HG03457 (cell line): ENCODE results near the gene REPIN1.
A peak's percentile ranks its signal among the peaks of the same experiment; 100 is the strongest.
"Not testable (repeated sequence)": the region's sequence is repeated elsewhere in the genome, so short reads cannot be mapped to it uniquely, and the experiment has no call there.

Experiments used
- ATAC-seq: cut with Tn5 transposase; IDR thresholded peaks from one replicate; pipeline ENCODE4 v1.9.1; 2021; ENCODE audit warnings: moderate number of reproducible peaks; ENCODE audit not compliant: unreplicated experiment

REPIN1 gene

GRCh38 chr7:150374472-150374871 is 5.8 kb downstream of the REPIN1 start:
- ATAC-seq: no peak

- no peak for ATAC-seq
Observed at GRCh38 chr7:150375662-150376521, 7.3 kb downstream of the REPIN1 start.

GRCh38 chr7:150376560-150376959 is 7.9 kb downstream of the REPIN1 start:
- no peak for ATAC-seq

- ATAC-seq: no peak
Observed at GRCh38 chr7:150377196-150377595, 8.6 kb downstream of the REPIN1 start.

DNA sequence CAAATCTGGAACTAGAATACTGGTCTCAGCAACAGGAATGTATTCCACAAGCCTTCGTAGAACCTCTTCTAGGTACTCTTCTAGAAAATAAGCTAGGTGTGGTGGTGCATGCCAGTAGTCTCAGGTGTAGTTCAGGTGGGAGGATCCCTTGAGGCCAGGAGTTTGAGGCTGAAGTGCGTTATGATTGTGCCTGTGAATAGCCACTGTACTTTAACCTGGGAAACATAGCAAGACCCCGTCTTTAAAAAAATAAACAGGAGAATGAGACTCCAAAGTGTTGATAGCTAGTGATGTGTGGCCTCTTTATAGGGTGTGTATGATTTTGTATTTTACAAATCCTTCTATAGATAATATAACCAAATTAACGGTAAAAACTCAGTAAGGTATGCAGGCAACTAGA is 9.0 kb downstream of the REPIN1 start:
- ATAC-seq: no peak

DNA sequence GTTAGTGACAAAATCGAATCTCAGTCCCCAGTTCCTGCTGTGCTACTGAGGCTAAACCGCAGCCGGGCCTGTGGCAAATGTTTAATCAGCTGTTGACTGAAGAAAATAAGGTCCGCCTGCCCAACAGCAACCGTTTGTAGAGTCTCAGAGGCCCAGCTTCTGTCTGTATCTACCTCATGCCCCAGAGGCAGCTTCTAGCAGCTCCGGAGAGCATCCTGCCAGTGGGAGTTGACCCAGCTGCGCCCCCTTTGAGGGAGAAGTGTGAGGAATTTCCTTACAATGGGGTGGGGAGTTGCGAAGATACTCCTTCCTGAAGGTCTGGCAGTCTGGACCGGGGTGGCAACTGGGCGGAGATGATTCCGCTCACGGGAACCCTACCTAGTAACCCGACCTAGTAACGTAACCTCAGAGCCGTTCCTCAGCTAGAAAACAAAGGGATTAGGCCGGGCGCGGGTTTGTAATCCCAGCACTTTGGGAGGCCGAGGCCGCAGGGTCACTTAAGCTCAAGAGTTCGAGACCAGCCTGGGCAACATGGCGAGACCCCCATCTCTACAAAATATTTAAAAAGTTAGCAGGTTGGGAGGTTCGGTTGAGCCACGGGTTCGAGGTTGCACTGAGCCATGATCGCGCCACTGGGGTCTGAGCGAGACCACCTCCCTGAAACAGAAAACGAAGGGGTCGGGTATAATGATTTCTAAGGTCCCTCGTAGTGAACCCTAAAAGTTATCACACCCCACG is 9.7 kb downstream of the REPIN1 start:
- peak; percentile 20 for ATAC-seq

GRCh38 chr7:150378853-150379440 is 10.3 kb downstream of the REPIN1 start, which contains the start of gene ZNF775:
Gene ZNF775 (plus strand): TSS chr7:150379330. CDS start chr7:150388471, 9,141 bp downstream.
- ATAC-seq: peak; percentile 61

GRCh38 chr7:150379441-150380379 is 11.1 kb downstream of the REPIN1 start:
- ATAC-seq: no peak

GRCh38 chr7:150380463-150380862 is 11.8 kb downstream of the REPIN1 start:
- no peak for ATAC-seq

- ATAC-seq: no peak
Observed at GRCh38 chr7:150381096-150381495, 12.5 kb downstream of the REPIN1 start.

DNA sequence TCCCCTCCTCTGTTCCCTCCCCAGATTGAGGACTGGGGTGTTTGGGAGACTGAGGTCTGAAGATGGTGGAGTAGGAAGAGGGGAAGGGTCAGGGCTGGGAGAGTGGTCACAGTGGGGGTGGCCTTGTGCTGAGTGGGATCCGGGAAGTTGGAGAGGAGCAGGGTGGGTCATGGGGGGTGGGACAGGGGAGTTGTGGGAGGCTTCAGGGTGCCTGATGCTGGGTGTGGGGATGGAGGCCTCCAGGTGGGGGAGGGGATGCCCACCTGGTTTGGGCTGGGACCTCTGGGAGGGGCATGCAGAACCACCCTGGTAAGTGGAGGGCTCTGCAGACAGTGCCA is 13.1 kb downstream of the REPIN1 start:
- ATAC-seq: no peak

- ATAC-seq: no peak
Observed at GRCh38 chr7:150382123-150382843, 13.7 kb downstream of the REPIN1 start.

- no peak for ATAC-seq
Observed at GRCh38 chr7:150382844-150383225, 14.2 kb downstream of the REPIN1 start.

- no peak for ATAC-seq
Observed at GRCh38 chr7:150383710-150384397, 15.2 kb downstream of the REPIN1 start.

DNA sequence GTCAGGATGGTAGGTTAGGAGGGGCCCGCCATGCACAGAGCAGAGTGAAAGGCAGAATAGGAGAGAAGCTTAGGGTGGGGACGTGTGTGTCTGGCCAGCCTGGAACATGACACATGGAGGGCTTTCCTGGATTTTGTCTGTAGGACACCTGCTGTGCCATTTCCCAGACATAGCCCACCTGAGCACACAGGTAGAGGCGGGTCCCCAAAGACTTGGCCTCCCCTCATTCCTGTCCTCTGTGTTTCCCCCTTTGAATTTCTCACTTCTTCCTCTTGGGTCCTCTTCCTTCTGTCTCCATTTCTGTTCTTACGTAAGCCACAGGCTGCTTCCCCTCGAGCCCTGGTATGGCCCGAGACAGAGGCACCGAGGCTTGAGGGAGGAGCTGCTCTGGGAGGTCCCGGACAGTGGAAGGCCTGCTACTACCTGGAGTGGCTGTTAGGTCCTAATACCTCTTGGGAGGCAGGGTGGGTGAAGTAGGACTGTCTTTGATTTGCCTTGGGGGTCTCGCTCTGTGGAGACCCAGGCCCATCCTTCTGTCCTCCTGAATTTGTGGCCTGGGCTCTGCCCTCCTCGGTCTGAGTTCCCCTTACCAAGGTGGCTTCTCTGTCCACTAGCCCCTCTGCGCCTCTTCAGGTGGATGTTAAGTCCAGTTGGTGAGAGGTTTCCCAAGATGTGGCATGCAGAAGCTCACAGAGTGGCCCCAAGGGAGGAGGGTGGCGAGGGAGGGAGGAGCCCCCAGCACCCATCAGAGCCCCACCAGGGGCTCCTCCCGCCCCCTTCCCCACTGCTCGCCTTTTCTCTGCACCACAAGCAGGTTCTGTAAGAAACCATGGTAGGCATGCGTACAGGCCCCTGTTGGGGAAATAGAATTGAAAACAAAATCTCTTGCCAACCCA is 16.0 kb downstream of the REPIN1 start:
- ATAC-seq: no peak

GRCh38 chr7:150385302-150385723 is 16.7 kb downstream of the REPIN1 start:
- no peak for ATAC-seq

- not testable (repeated sequence) for ATAC-seq
Observed at GRCh38 chr7:150385884-150386283, 17.3 kb downstream of the REPIN1 start.

- no peak for ATAC-seq
Observed at GRCh38 chr7:150388306-150388705, 19.7 kb downstream of the REPIN1 start.
